HepG2 (cell line): ENCODE measurements around the gene RAN. TPM values are rescaled to one million over a fixed set of nuclear protein-coding genes. Genes with fewer than 3 reads are reported as not detected.

ENCODE experiments used
- EED ChIP-seq: sonication (generic); formaldehyde crosslinking; IDR thresholded peaks from 2 replicates; pipeline ENCODE4 v1.5.0; 2020; ENCODE audit warnings: mild to moderate bottlenecking, missing genetic modification reagents
- FIP1L1 ChIP-seq: fragments of 200-400 bp; formaldehyde crosslinking; IDR thresholded peaks from 2 replicates; pipeline ENCODE4 v1.6.1; 2018; ENCODE audit warnings: low read depth, mild to moderate bottlenecking, low read length, moderate library complexity, borderline replicate concordance; ENCODE audit not compliant: insufficient read depth
- FOXA3 ChIP-seq: IDR thresholded peaks from 2 replicates; pipeline ENCODE4 v1.6.1; 2016; ENCODE audit warnings: missing genetic modification reagents, missing compliant biosample characterization
- GPN1 ChIP-seq: sonication (generic); formaldehyde crosslinking; IDR thresholded peaks from 2 replicates; pipeline ENCODE4 v1.5.1; 2020; ENCODE audit warnings: missing genetic modification reagents, borderline replicate concordance
- GTF3A ChIP-seq: sonication (generic); formaldehyde crosslinking; conservative IDR thresholded peaks from 2 replicates; pipeline ENCODE4 v1.4.0; 2020; ENCODE audit warnings: mild to moderate bottlenecking, missing genetic modification reagents
- JDP2 ChIP-seq: sonication (generic); formaldehyde crosslinking; IDR thresholded peaks from 2 replicates; pipeline ENCODE4 v1.8.1; 2022; ENCODE audit warnings: missing genetic modification reagents, borderline replicate concordance
- SALL2 ChIP-seq: sonication (generic); formaldehyde crosslinking; IDR thresholded peaks from 2 replicates; pipeline ENCODE4 v1.8.1; 2023; ENCODE audit warnings: mild to moderate bottlenecking, missing genetic modification reagents, inconsistent platforms
- SSRP1 ChIP-seq: IDR thresholded peaks from 2 replicates; pipeline ENCODE4 v1.6.1; 2016; ENCODE audit warnings: control low read depth
- ZC3H13 ChIP-seq: sonication (generic); formaldehyde crosslinking; IDR thresholded peaks from 2 replicates; pipeline ENCODE4 v1.8.1; 2023; ENCODE audit warnings: mild to moderate bottlenecking, missing genetic modification reagents, moderate library complexity
- ZFP37 ChIP-seq: sonication (generic); formaldehyde crosslinking; IDR thresholded peaks from 2 replicates; pipeline ENCODE4 v1.4.0; 2020; ENCODE audit warnings: missing genetic modification reagents, borderline replicate concordance
- ZIK1 ChIP-seq: sonication (generic); formaldehyde crosslinking; IDR thresholded peaks from 2 replicates; pipeline ENCODE4 v1.5.0; 2020; ENCODE audit warnings: mild to moderate bottlenecking, low read depth, missing genetic modification reagents, borderline replicate concordance
- ZNF354B ChIP-seq: sonication (generic); formaldehyde crosslinking; IDR thresholded peaks from 2 replicates; pipeline ENCODE4 v1.8.0; 2022; ENCODE audit warnings: mild to moderate bottlenecking, missing genetic modification reagents
- ZNF431 ChIP-seq: sonication (generic); formaldehyde crosslinking; IDR thresholded peaks from 2 replicates; pipeline ENCODE4 v1.9.0; 2022; ENCODE audit warnings: missing genetic modification reagents, low read depth, mild to moderate bottlenecking, borderline replicate concordance
- ZNF552 ChIP-seq: sonication (generic); formaldehyde crosslinking; IDR thresholded peaks from 2 replicates; pipeline ENCODE4 v1.9.0; 2022; ENCODE audit warnings: missing genetic modification reagents, mild to moderate bottlenecking, borderline replicate concordance
- ZNF557 ChIP-seq: sonication (generic); formaldehyde crosslinking; IDR thresholded peaks from 2 replicates; pipeline ENCODE4 v1.4.0; 2020; ENCODE audit warnings: missing genetic modification reagents
- ZNF7 ChIP-seq: IDR thresholded peaks from 2 replicates; pipeline ENCODE4 v1.6.1; 2016; ENCODE audit warnings: missing biosample characterization, missing genetic modification reagents
- ZSCAN21 ChIP-seq: sonication (generic); formaldehyde crosslinking; IDR thresholded peaks from 2 replicates; pipeline ENCODE4 v1.8.0; 2022; ENCODE audit warnings: mild to moderate bottlenecking, missing genetic modification reagents, moderate library complexity, borderline replicate concordance
- polyA plus RNA-seq, 8 experiments: library from polyadenylated mRNA; depleted of rRNA in 3 of 8; stranded (reverse) in 7 of 8; unstranded in 1 of 8; fragments of >200 nt; fragmentation: Illumina TruSeq in 4 of 8; extraction: Trizol in 4 of 8; gene quantifications; 2 replicates each; pipeline versions ENCODE4 v1.2.1 to v1.2.3, GENCODE V29; 2011 to 2016; ENCODE audit warnings: low read depth in 4 of 8, missing spikeins in 1 of 8, mixed read lengths in 1 of 8; ENCODE audit not compliant: insufficient read depth in 1 of 8
- total RNA-seq, 5 experiments: library from RNA; depleted of rRNA; stranded (reverse); fragments of >200 nt; fragmentation: Illumina TruSeq; extraction: Trizol; gene quantifications; 2 replicates each; pipeline ENCODE4 v1.2.3, GENCODE V29; 2016; ENCODE audit warnings: low read depth in 1 of 5
- TF ChIP-seq, protein P1 (sequence below): sonication (generic); formaldehyde crosslinking; IDR thresholded peaks from 2 replicates; pipeline ENCODE4 v1.9.0; 2021; ENCODE audit warnings: mild to moderate bottlenecking, missing genetic modification reagents
- TF ChIP-seq, protein P2 (sequence below): sonication (generic); formaldehyde crosslinking; IDR thresholded peaks from 2 replicates; pipeline ENCODE4 v1.8.1; 2023; ENCODE audit warnings: missing genetic modification reagents, mild to moderate bottlenecking, borderline replicate concordance
- TF ChIP-seq, protein P3 (sequence below): sonication (generic); formaldehyde crosslinking; IDR thresholded peaks from 2 replicates; pipeline ENCODE4 v1.8.0; 2022; ENCODE audit warnings: missing genetic modification reagents, mild to moderate bottlenecking, borderline replicate concordance
- TF ChIP-seq, protein P4 (sequence below): sonication (generic); formaldehyde crosslinking; IDR thresholded peaks from 2 replicates; pipeline ENCODE4 v1.8.0; 2022; ENCODE audit warnings: missing genetic modification reagents, mild to moderate bottlenecking, moderate library complexity, borderline replicate concordance

The RAN gene
- total and polyA plus RNA-seq, 2 of the 13 experiments (the other 11 are each of a cell fraction or from before 2014, with no cell fraction given): 1,335 to 1,630 TPM

DNA sequence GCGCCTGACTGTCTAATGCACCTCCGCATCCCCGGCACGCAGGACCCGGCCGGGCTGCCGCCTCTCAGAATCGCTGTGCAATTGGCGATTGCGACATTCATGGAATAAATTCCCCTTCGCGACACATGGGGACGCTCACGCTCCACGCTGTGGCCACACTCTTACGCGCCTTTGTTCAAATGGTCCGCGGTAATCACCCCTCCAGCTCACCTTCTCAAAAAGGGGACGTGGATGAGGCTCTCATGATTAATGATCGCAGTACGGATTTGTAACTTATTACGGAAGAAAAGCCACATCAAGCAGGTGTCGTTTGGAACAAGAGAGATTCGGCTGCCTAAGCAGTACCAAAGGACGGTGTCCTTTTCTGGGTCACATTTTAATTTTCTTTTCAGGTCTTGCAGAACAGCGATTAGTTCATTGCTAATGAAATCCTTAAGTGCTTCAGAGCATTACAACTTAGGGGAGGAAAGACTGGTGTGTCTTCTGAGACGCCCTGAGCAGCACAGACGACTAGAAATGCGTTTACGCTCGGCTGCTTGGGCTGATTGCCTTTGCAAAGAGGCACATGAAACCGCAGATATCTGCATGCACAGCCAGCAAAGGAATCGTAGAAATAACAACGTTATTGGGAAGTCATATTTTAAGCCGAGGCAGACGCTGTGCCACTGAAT lies 44.5 kb downstream of the RAN start (continued):
- no peak for TF ChIP-seq ZC3H13
- no peak for TF ChIP-seq JDP2 (CRISPR knock-in tag)
- TF ChIP-seq ZFP37 (CRISPR knock-in tag): no peak
- TF ChIP-seq GTF3A: no peak
- no peak for TF ChIP-seq ZSCAN21
- no peak for TF ChIP-seq SSRP1 (CRISPR knock-in tag)
- no peak for TF ChIP-seq FOXA3 (CRISPR knock-in tag)
- TF ChIP-seq EED: no peak
- TF ChIP-seq FIP1L1: no peak
- no peak for TF ChIP-seq ZNF557
- TF ChIP-seq GPN1 (CRISPR knock-in tag): no peak
- no peak for TF ChIP-seq ZIK1
- TF ChIP-seq, protein P1, sequence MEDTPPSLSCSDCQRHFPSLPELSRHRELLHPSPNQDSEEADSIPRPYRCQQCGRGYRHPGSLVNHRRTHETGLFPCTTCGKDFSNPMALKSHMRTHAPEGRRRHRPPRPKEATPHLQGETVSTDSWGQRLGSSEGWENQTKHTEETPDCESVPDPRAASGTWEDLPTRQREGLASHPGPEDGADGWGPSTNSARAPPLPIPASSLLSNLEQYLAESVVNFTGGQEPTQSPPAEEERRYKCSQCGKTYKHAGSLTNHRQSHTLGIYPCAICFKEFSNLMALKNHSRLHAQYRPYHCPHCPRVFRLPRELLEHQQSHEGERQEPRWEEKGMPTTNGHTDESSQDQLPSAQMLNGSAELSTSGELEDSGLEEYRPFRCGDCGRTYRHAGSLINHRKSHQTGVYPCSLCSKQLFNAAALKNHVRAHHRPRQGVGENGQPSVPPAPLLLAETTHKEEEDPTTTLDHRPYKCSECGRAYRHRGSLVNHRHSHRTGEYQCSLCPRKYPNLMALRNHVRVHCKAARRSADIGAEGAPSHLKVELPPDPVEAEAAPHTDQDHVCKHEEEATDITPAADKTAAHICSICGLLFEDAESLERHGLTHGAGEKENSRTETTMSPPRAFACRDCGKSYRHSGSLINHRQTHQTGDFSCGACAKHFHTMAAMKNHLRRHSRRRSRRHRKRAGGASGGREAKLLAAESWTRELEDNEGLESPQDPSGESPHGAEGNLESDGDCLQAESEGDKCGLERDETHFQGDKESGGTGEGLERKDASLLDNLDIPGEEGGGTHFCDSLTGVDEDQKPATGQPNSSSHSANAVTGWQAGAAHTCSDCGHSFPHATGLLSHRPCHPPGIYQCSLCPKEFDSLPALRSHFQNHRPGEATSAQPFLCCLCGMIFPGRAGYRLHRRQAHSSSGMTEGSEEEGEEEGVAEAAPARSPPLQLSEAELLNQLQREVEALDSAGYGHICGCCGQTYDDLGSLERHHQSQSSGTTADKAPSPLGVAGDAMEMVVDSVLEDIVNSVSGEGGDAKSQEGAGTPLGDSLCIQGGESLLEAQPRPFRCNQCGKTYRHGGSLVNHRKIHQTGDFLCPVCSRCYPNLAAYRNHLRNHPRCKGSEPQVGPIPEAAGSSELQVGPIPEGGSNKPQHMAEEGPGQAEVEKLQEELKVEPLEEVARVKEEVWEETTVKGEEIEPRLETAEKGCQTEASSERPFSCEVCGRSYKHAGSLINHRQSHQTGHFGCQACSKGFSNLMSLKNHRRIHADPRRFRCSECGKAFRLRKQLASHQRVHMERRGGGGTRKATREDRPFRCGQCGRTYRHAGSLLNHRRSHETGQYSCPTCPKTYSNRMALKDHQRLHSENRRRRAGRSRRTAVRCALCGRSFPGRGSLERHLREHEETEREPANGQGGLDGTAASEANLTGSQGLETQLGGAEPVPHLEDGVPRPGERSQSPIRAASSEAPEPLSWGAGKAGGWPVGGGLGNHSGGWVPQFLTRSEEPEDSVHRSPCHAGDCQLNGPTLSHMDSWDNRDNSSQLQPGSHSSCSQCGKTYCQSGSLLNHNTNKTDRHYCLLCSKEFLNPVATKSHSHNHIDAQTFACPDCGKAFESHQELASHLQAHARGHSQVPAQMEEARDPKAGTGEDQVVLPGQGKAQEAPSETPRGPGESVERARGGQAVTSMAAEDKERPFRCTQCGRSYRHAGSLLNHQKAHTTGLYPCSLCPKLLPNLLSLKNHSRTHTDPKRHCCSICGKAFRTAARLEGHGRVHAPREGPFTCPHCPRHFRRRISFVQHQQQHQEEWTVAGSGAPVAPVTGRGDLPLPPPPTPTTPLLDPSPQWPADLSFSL: no peak
- TF ChIP-seq ZNF354B (CRISPR knock-in tag): no peak
- TF ChIP-seq ZNF431 (CRISPR knock-in tag): no peak
- TF ChIP-seq ZNF552 (CRISPR knock-in tag): no peak
- TF ChIP-seq, protein P2, sequence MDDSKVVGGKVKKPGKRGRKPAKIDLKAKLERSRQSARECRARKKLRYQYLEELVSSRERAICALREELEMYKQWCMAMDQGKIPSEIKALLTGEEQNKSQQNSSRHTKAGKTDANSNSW (CRISPR knock-in tag): no peak
- TF ChIP-seq, protein P3, sequence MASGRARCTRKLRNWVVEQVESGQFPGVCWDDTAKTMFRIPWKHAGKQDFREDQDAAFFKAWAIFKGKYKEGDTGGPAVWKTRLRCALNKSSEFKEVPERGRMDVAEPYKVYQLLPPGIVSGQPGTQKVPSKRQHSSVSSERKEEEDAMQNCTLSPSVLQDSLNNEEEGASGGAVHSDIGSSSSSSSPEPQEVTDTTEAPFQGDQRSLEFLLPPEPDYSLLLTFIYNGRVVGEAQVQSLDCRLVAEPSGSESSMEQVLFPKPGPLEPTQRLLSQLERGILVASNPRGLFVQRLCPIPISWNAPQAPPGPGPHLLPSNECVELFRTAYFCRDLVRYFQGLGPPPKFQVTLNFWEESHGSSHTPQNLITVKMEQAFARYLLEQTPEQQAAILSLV (CRISPR knock-in tag): no peak
- TF ChIP-seq SALL2 (CRISPR knock-in tag): no peak
- TF ChIP-seq, protein P4, sequence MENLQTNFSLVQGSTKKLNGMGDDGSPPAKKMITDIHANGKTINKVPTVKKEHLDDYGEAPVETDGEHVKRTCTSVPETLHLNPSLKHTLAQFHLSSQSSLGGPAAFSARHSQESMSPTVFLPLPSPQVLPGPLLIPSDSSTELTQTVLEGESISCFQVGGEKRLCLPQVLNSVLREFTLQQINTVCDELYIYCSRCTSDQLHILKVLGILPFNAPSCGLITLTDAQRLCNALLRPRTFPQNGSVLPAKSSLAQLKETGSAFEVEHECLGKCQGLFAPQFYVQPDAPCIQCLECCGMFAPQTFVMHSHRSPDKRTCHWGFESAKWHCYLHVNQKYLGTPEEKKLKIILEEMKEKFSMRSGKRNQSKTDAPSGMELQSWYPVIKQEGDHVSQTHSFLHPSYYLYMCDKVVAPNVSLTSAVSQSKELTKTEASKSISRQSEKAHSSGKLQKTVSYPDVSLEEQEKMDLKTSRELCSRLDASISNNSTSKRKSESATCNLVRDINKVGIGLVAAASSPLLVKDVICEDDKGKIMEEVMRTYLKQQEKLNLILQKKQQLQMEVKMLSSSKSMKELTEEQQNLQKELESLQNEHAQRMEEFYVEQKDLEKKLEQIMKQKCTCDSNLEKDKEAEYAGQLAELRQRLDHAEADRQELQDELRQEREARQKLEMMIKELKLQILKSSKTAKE: no peak
- TF ChIP-seq ZNF7 (CRISPR knock-in tag): no peak
